OCI-LY7 (cell line): ENCODE measurements around the gene CHPF2. TPM values are rescaled to one million over a fixed set of nuclear protein-coding genes. Genes with fewer than 3 reads are reported as not detected.
A peak's percentile ranks its signal among the peaks of the same experiment; 100 is the strongest.

Source experiments
- BruUV-seq: library from RNA; stranded (reverse); fragments of 400-500 nt; replicated peaks from 2 replicates; lab custom pipeline; 2021; lab: Mats Ljungman, UMichigan
- CTCF ChIA-PET: fragments of 300-600 bp; sonication (Branson Sonifier 250); formaldehyde crosslinking; loops from one replicate; lab custom pipeline; 2022; ENCODE audit warnings: antibody characterized with exemption; ENCODE audit not compliant: unreplicated experiment; lab: Charles Lee
- POLR2A ChIA-PET: fragments of 300-600 bp; sonication (Branson Sonifier 250); formaldehyde crosslinking; loops from one replicate; lab custom pipeline; 2022; ENCODE audit warnings: antibody characterized with exemption; lab: Charles Lee
- DNase-seq: peaks from one replicate; pipeline ENCODE4 v3.0.0-alpha.2; 2015; ENCODE audit warnings: low spot score
- H2AFZ ChIP-seq: fragments of 200-600 bp; sonication (generic), shearing (Covaris generic); 2 replicates; pipeline ENCODE4 v1.6.1; 2014; ENCODE audit warnings: mild to moderate bottlenecking, antibody characterized with exemption, low read length, moderate library complexity
- H3K27ac ChIP-seq: fragments of 200-600 bp; sonication (generic); 2 replicates; pipeline ENCODE4 v1.5.1; 2014; ENCODE audit warnings: mixed run types, low read depth, mild to moderate bottlenecking, moderate library complexity, low read length, inconsistent platforms; ENCODE audit not compliant: poor library complexity, severe bottlenecking
- H3K36me3 ChIP-seq: fragments of 200-600 bp; sonication (generic); 2 replicates; pipeline ENCODE4 v1.6.1; 2014; ENCODE audit warnings: mild to moderate bottlenecking, antibody characterized with exemption, low read length, moderate library complexity, mixed read lengths; ENCODE audit not compliant: insufficient read depth
- H3K4me1 ChIP-seq: fragments of 200-600 bp; sonication (generic); 2 replicates; pipeline ENCODE4 v1.5.1; 2014; ENCODE audit warnings: mild to moderate bottlenecking, low read length; ENCODE audit not compliant: insufficient read depth, poor library complexity, severe bottlenecking
- H3K4me2 ChIP-seq: fragments of 200-600 bp; sonication (generic); 2 replicates; pipeline ENCODE4 v1.6.1; 2014; ENCODE audit warnings: mild to moderate bottlenecking, low read length
- H3K4me3 ChIP-seq: fragments of 200-600 bp; sonication (generic); 2 replicates; pipeline ENCODE4 v1.5.1; 2014; ENCODE audit warnings: mild to moderate bottlenecking, low read depth, low read length; ENCODE audit not compliant: poor library complexity, severe bottlenecking
- H3K79me2 ChIP-seq: fragments of 200-600 bp; sonication (generic); 2 replicates; pipeline ENCODE4 v1.6.1; 2016; ENCODE audit warnings: low read depth, mild to moderate bottlenecking, low read length, moderate library complexity, mixed read lengths; ENCODE audit not compliant: insufficient read depth
- H3K9me2 ChIP-seq: fragments of 200-600 bp; sonication (generic); 2 replicates; pipeline ENCODE4 v1.6.1; 2016; ENCODE audit warnings: mild to moderate bottlenecking, low read length, mixed read lengths; ENCODE audit not compliant: insufficient read depth
- H3K9me3 ChIP-seq: fragments of 200-600 bp; sonication (generic); 2 replicates; pipeline ENCODE4 v1.6.1; 2014; ENCODE audit warnings: mild to moderate bottlenecking, mixed run types, low read length, mixed read lengths
- H4K20me1 ChIP-seq: fragments of 200-600 bp; sonication (generic); 2 replicates; pipeline ENCODE4 v1.6.1; 2014; ENCODE audit warnings: mild to moderate bottlenecking, antibody characterized with exemption, low read length, moderate library complexity, mixed read lengths; ENCODE audit not compliant: insufficient read depth
- CTCF ChIP-seq: fragments of 200-600 bp; sonication (generic); conservative IDR thresholded peaks from 2 replicates; pipeline ENCODE4 v1.5.1; 2014; ENCODE audit warnings: mild to moderate bottlenecking, antibody characterized with exemption, low read length, moderate library complexity, mixed read lengths
- EZH2phosphoT487 ChIP-seq: fragments of 200-600 bp; sonication (generic); IDR thresholded peaks from 2 replicates; pipeline ENCODE4 v1.6.1; 2018; ENCODE audit warnings: low read depth, borderline replicate concordance, mild to moderate bottlenecking, mixed run types, antibody characterized with exemption, low read length, moderate library complexity, mixed read lengths
- intact Hi-C: fragments of 100-400 bp; cut with micrococcal nuclease; formaldehyde crosslinking; loops from one replicate; pipeline ENCODE4 v1.10.0; 2022; ENCODE audit not compliant: unreplicated experiment
- total RNA-seq, 2 experiments: library from RNA; depleted of rRNA in 1 of 2; stranded (reverse); fragments of >200 nt in 1 of 2; shearing (Covaris generic) in 1 of 2; gene quantifications; 2 replicates each; pipeline ENCODE4 v1.2.3, GENCODE V29; 2014 to 2022

Gene CHPF2
- total RNA-seq, 2 experiments from 2014 or later = 27.0 to 29.8 TPM

- H3K4me3 ChIP-seq = no peak overlapping the region
- peaks cover 12% of the 10 kb centered on the region; the same call in 1 of the 2 replicates for H3K36me3 ChIP-seq
- no peaks in the 10 kb centered on the region for H3K9me3 ChIP-seq
- no peak overlapping the region for H2AFZ ChIP-seq
- TF ChIP-seq EZH2phosphoT487 = no peak
- no peak for TF ChIP-seq CTCF
- POLR2A ChIA-PET = interaction anchor here (0.6 kb wide), 2 partner anchors 18 to 170 kb away, joined by 3 read pairs; no protein-coding TSS in a partner anchor
- CTCF ChIA-PET = no interaction called here
- H4K20me1 ChIP-seq = peaks cover 6% of the 10 kb centered on the region; the same call in 1 of the 2 replicates
- no peaks in the 10 kb centered on the region for H3K79me2 ChIP-seq
- no peak for DNase-seq
- no peak overlapping the region for H3K27ac ChIP-seq
- no TSS peak for BruUV-seq
- no peaks in the 10 kb centered on the region for H3K9me2 ChIP-seq
- H3K4me2 ChIP-seq = no peak overlapping the region
- H3K4me1 ChIP-seq = peaks cover 49% of the 10 kb centered on the region
- intact Hi-C loops = no loop called here
Observed at GRCh38 chr7:151241755-151242096, 9.4 kb downstream of the CHPF2 start.

GRCh38 chr7:151242159-151243044 lies 10.1 kb downstream of the CHPF2 start:
- H4K20me1 ChIP-seq = peaks cover 6% of the 10 kb centered on the region; the same call in 1 of the 2 replicates
- H2AFZ ChIP-seq = no peak overlapping the region
- intact Hi-C loops = no loop called here
- H3K79me2 ChIP-seq = no peaks in the 10 kb centered on the region
- H3K4me3 ChIP-seq = no peak overlapping the region
- CTCF ChIA-PET = interaction anchor here (0.7 to 1.6 kb wide), 3 partner anchors 10 to 67 kb away, joined by 3 to 6 read pairs (median 3); partner anchors contain the start of gene ABCF2
- TF ChIP-seq CTCF (no peak), EZH2phosphoT487 (no peak)
- peak overlapping the region; percentile 66; the same call in 1 of the 2 replicates for H3K4me2 ChIP-seq
- H3K27ac ChIP-seq = no peak overlapping the region
- no TSS peak for BruUV-seq
- DNase-seq = no peak
- peaks cover 5% of the 10 kb centered on the region; the same call in 1 of the 2 replicates for H3K36me3 ChIP-seq
- POLR2A ChIA-PET = interaction anchor here (0.6 to 2.0 kb wide), 4 partner anchors 8 to 169 kb away, joined by 3 to 5 read pairs (median 3); partner anchors contain the start of gene ABCF2
- H3K4me1 ChIP-seq = peaks cover 49% of the 10 kb centered on the region
- H3K9me2 ChIP-seq = no peaks in the 10 kb centered on the region
- H3K9me3 ChIP-seq = no peaks in the 10 kb centered on the region
